Trophoblast cell (in vitro differentiated cells and primary cell): ENCODE results near the gene UBE2D2.
"Not testable (repeated sequence)": the region's sequence is repeated elsewhere in the genome, so short reads cannot be mapped to it uniquely, and the experiment has no call there.

Experiments used
- DNase-seq, 2 donors: peaks; one replicate each; pipeline ENCODE4 v3.0.0-alpha.2; 2016
- H2AFZ ChIP-seq: 2 replicates; pipeline ENCODE4 v1.6.1; 2013; ENCODE audit warnings: low read length, moderate library complexity, mild to moderate bottlenecking; ENCODE audit not compliant: insufficient read depth, poor library complexity
- H2AK5ac ChIP-seq: 2 replicates; pipeline ENCODE4 v1.6.1; 2013; ENCODE audit warnings: mild to moderate bottlenecking, low read length
- H2BK120ac ChIP-seq: 2 replicates; pipeline ENCODE4 v1.6.1; 2013; ENCODE audit warnings: low read length, mild to moderate bottlenecking, moderate library complexity; ENCODE audit not compliant: insufficient read depth, poor library complexity
- H2BK12ac ChIP-seq: 2 replicates; pipeline ENCODE4 v1.6.1; 2013; ENCODE audit warnings: mild to moderate bottlenecking, low read length, moderate library complexity
- H2BK5ac ChIP-seq: 2 replicates; pipeline ENCODE4 v1.6.1; 2013; ENCODE audit warnings: low read length, low read depth, moderate library complexity, mild to moderate bottlenecking; ENCODE audit not compliant: poor library complexity
- H3K14ac ChIP-seq: 2 replicates; pipeline ENCODE4 v1.6.1; 2013; ENCODE audit warnings: mild to moderate bottlenecking, low read length
- H3K18ac ChIP-seq: 2 replicates; pipeline ENCODE4 v1.6.1; 2013; ENCODE audit warnings: mild to moderate bottlenecking, low read length
- H3K23ac ChIP-seq: 2 replicates; pipeline ENCODE4 v1.6.1; 2013; ENCODE audit warnings: low read length
- H3K27ac ChIP-seq: 2 replicates; pipeline ENCODE4 v1.5.1; 2013; ENCODE audit warnings: low read depth, mild to moderate bottlenecking, inconsistent platforms, low read length, moderate library complexity
- H3K27me3 ChIP-seq: 2 replicates; pipeline ENCODE4 v1.6.1; 2013; ENCODE audit warnings: inconsistent platforms, mild to moderate bottlenecking, low read length, moderate library complexity; ENCODE audit not compliant: insufficient read depth
- H3K36me3 ChIP-seq, 2 experiments: 1 replicate in 1 of 2; 2 replicates in 1 of 2; pipeline ENCODE4 v1.6.1; 2013; ENCODE audit warnings: low read length in 2 of 2, mild to moderate bottlenecking in 2 of 2, moderate library complexity in 1 of 2; ENCODE audit not compliant: insufficient read depth in 2 of 2, control insufficient read depth in 1 of 2
- H3K4ac ChIP-seq: 2 replicates; pipeline ENCODE4 v1.6.1; 2013; ENCODE audit warnings: low read depth, mild to moderate bottlenecking, low read length, moderate library complexity
- H3K4me1 ChIP-seq, 2 experiments: 1 replicate in 1 of 2; 2 replicates in 1 of 2; pipeline ENCODE4 v1.6.1; 2013; ENCODE audit warnings: low read length in 2 of 2, mild to moderate bottlenecking in 2 of 2, moderate library complexity in 1 of 2; ENCODE audit not compliant: insufficient read depth in 2 of 2, control insufficient read depth in 1 of 2
- H3K4me2 ChIP-seq: 2 replicates; pipeline ENCODE4 v1.6.1; 2013; ENCODE audit warnings: inconsistent platforms, mild to moderate bottlenecking, low read length, moderate library complexity
- H3K4me3 ChIP-seq: 2 replicates; pipeline ENCODE4 v1.5.1; 2013; ENCODE audit warnings: mild to moderate bottlenecking, low read depth, low read length, inconsistent platforms
- H3K79me1 ChIP-seq: one replicate; pipeline ENCODE4 v1.6.1; 2013; ENCODE audit warnings: low read length
- H3K79me2 ChIP-seq: 2 replicates; pipeline ENCODE4 v1.6.1; 2013; ENCODE audit warnings: low read length, mild to moderate bottlenecking; ENCODE audit not compliant: control insufficient read depth, insufficient read depth, poor library complexity
- H3K9ac ChIP-seq: 2 replicates; pipeline ENCODE4 v1.6.1; 2013; ENCODE audit warnings: mild to moderate bottlenecking, low read length
- H3K9me3 ChIP-seq: 2 replicates; pipeline ENCODE4 v1.6.1; 2013; ENCODE audit warnings: low read depth, mild to moderate bottlenecking, control low read depth, inconsistent platforms, low read length; ENCODE audit not compliant: insufficient read depth
- H4K12ac ChIP-seq: 2 replicates; pipeline ENCODE4 v1.6.1; 2013; ENCODE audit warnings: low read depth, mild to moderate bottlenecking, low read length, moderate library complexity
- H4K8ac ChIP-seq: 2 replicates; pipeline ENCODE4 v1.6.1; 2013; ENCODE audit warnings: low read depth, mild to moderate bottlenecking, low read length, moderate library complexity
- H4K91ac ChIP-seq: one replicate; pipeline ENCODE4 v1.6.1; 2013; ENCODE audit warnings: low read depth, mild to moderate bottlenecking, low read length, moderate library complexity
- WGBS: extraction: QIAGEN DNeasy Blood & Tissue Kit; methylation state at CpG from one replicate; pipeline ENCODE4 v1.1.7; 2013; ENCODE audit warnings: missing lambda C conversion rate; ENCODE audit not compliant: insufficient read length, insufficient coverage; ENCODE audit errors: extremely low coverage; 5-methylcytosine and 5-hydroxymethylcytosine counted together

The UBE2D2 gene

DNA sequence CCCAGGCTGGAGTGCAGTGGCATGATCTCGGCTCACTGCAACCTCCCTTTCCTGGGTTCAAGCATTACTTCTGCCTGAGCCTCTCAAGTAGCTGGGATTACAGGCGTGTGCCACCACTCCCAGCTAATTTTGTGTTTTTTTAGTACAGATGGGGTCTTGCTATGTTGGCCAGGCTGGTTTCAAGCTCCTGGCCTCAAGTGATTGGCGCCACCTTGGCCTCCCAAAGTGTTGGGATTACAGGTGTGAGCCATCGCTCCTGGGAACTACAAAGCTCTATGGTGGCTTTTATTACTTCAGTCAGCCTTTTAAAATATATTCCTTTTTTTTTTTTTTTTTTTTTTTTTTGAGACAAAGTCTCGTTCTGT lies 37.4 kb downstream of the UBE2D2 start:
- not testable (repeated sequence) for H2BK120ac ChIP-seq, H3K4me1 ChIP-seq, H3K9me3 ChIP-seq, H3K18ac ChIP-seq, H3K27ac ChIP-seq, H3K9ac ChIP-seq, H4K12ac ChIP-seq, H4K8ac ChIP-seq, H3K79me1 ChIP-seq, H4K91ac ChIP-seq, H3K23ac ChIP-seq, H3K27me3 ChIP-seq, H3K4me2 ChIP-seq, H3K4me3 ChIP-seq, H2AFZ ChIP-seq, H2BK12ac ChIP-seq, H2BK5ac ChIP-seq, DNase-seq, H3K79me2 ChIP-seq, H2AK5ac ChIP-seq, H3K14ac ChIP-seq
- Histone ChIP-seq H3K4ac (peak overlapping the region; percentile 67), H3K36me3 (peaks cover 15 to 16% of the 10 kb centered on the region in 2 experiments)
- no CpG with 5 or more reads among the region's 5 CpGs for WGBS

GRCh38 chr5:139600336-139600949 lies 39.3 kb downstream of the UBE2D2 start:
- no peak overlapping the region for H3K4me3 ChIP-seq
- no peaks in the 10 kb centered on the region for H3K79me1 ChIP-seq
- no peak overlapping the region for H2AFZ ChIP-seq
- DNase-seq, result peak; percentile 37 to 88
- no peak overlapping the region for H4K8ac ChIP-seq
- WGBS, result no CpG with 5 or more reads among the region's 7 CpGs
- no peak overlapping the region for H2AK5ac ChIP-seq
- H4K91ac ChIP-seq, result no peak overlapping the region
- no peak overlapping the region for H2BK5ac ChIP-seq
- no peak overlapping the region for H2BK120ac ChIP-seq
- H3K4ac ChIP-seq, result no peak overlapping the region
- no peaks in the 10 kb centered on the region for H3K27me3 ChIP-seq
- no peaks in the 10 kb centered on the region for H3K4me1 ChIP-seq
- H3K36me3 ChIP-seq, result peaks cover 17 to 21% of the 10 kb centered on the region in 2 experiments
- no peak overlapping the region for H2BK12ac ChIP-seq
- no peak overlapping the region for H3K9ac ChIP-seq
- H4K12ac ChIP-seq, result no peak overlapping the region
- H3K14ac ChIP-seq, result no peak overlapping the region
- H3K79me2 ChIP-seq, result peaks cover under 1% of the 10 kb centered on the region
- no peak overlapping the region for H3K18ac ChIP-seq
- H3K4me2 ChIP-seq, result no peak overlapping the region
- peak overlapping the region; percentile 53 for H3K27ac ChIP-seq
- no peaks in the 10 kb centered on the region for H3K9me3 ChIP-seq
- H3K23ac ChIP-seq, result no peak overlapping the region

DNA sequence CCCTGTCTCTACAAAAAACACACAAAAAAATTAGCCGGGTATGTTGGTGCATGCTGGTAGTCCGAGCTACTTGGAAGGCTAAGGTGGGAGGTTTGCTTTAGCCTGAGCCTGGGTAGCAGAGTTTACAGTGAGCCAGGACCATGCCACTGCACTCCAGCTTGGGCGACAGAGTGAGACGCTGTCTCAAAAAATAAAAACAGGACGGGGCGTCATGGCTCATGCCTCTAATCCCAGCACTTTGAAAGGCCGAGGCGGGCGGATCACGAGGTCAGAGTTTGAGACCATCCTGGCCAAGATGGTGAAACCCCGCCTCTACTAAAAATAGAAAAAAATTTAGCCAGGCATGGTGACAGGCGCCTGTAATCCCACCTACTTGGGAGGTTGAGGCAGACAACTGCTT lies 40.3 kb downstream of the UBE2D2 start:
- DNase-seq, result peak in 1 of 2 donors; percentile 50
- Histone ChIP-seq H2AFZ (no peak overlapping the region), H3K27me3 (no peaks in the 10 kb centered on the region), H3K9ac (peak overlapping the region; percentile 8), H4K91ac (no peak overlapping the region), H2BK12ac (no peak overlapping the region), H3K9me3 (no peaks in the 10 kb centered on the region), H3K36me3 (peaks cover 17 to 25% of the 10 kb centered on the region in 2 experiments), H2BK5ac (no peak overlapping the region), H3K79me2 (no peaks in the 10 kb centered on the region), H3K23ac (no peak overlapping the region), H3K4me2 (no peak overlapping the region), H3K4me3 (no peak overlapping the region), H3K79me1 (no peaks in the 10 kb centered on the region), H3K14ac (no peak overlapping the region), H3K4me1 (no peaks in the 10 kb centered on the region), H2BK120ac (no peak overlapping the region), H3K4ac (no peak overlapping the region), H2AK5ac (no peak overlapping the region), H4K12ac (no peak overlapping the region), H4K8ac (no peak overlapping the region), H3K18ac (no peak overlapping the region), H3K27ac (no peak overlapping the region)
- WGBS, result no CpG with 5 or more reads among the region's 12 CpGs

DNA sequence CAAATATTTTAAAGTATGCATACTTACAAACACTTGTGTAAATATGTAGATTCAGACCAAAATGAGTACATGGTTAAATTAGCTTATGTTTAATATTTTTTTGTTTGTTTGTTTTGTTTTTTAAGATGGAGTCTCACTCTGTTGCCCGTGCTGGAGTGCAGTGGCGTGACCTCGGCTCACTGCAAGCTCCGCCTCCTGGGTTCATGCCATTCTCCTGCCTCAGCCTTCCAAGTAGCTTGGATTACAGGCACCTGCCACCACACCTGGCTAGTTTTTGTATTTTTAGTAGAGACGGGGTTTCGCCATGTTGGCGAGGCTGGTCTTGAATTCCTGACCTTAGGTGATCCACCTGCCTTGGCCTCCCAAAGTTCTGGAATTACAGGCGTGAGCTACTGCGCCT lies 40.8 kb downstream of the UBE2D2 start:
- H3K4me2 ChIP-seq, H2AFZ ChIP-seq, H2BK120ac ChIP-seq, H3K4me1 ChIP-seq, H4K8ac ChIP-seq, H3K79me1 ChIP-seq, H3K27me3 ChIP-seq, H3K9me3 ChIP-seq, H2BK5ac ChIP-seq, H3K14ac ChIP-seq, H3K9ac ChIP-seq, H3K27ac ChIP-seq, H3K79me2 ChIP-seq, H4K12ac ChIP-seq, H3K4ac ChIP-seq, H2AK5ac ChIP-seq, H3K23ac ChIP-seq, H2BK12ac ChIP-seq, H4K91ac ChIP-seq, H3K18ac ChIP-seq, H3K4me3 ChIP-seq: not testable (repeated sequence)
- WGBS, result no CpG with 5 or more reads among the region's 9 CpGs
- peak in 1 of 2 donors; percentile 40 for DNase-seq
- H3K36me3 ChIP-seq, result peaks cover 17 to 26% of the 10 kb centered on the region in 2 experiments
